ENCODE results near the gene SEC11A.
"Not testable (repeated sequence)": the region's sequence is repeated elsewhere in the genome, so short reads cannot be mapped to it uniquely, and the experiment has no call there.

The SEC11A gene

DNA sequence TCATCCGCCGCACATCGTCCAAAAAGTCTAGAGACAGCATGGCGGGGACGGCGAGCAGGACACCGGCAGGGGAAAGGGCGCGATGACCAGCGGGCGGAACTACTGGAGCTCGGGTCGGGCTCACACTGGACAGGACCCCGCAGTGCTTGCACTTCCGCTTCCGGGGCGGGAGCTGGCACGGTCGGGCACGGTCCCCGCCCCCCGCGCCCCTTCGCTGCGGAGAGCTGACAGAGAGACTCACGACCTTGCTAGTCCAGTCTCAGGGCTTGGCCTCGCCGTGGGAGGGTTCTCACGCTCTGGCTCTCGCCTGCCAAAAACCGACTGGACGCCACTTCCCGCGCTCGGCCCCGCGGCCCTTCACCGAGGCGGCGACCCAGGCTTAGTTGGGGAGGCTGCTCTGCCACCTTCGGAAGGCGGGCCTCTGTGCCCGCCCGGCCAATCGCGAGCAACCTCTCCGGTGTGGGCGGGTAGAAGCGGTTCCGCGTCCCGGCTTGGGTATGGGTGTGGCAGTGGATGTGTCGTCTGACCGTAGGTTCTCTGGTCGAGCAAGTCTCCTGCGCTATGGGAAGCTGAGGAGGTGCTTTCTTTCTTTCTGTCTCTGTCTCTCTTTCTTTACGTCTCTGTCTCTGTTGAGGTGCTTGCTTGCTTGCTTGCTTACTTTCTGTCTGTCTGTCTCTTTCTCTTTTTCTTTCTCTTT, at the start of gene SEC11A:
SEC11A (minus strand) TSS at position 104 of the 697 bp plus-strand sequence; CDS start at position 40, 64 bp downstream.
- peak; percentile 85 to 97 for DNase-seq

DNA sequence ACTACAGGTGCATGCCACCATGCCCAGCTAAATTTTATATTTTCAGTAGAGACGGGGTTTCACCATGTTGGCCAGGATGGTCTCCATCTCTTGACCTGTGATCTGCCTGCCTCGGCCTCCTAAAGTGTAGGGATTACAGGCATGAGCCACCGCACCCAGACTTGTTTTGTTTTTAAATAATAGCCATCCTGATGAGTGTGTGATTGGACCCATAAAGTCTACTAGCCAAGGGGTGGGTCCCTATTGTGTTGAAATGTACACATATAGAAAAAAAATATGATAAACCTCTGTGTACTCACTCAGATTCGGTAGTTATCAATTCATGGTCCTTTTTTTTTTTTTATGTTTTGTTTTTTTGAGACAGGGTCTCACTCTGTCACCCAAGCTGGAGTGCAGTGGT, 49.7 kb upstream of the SEC11A start:
- no peak for DNase-seq

DNA sequence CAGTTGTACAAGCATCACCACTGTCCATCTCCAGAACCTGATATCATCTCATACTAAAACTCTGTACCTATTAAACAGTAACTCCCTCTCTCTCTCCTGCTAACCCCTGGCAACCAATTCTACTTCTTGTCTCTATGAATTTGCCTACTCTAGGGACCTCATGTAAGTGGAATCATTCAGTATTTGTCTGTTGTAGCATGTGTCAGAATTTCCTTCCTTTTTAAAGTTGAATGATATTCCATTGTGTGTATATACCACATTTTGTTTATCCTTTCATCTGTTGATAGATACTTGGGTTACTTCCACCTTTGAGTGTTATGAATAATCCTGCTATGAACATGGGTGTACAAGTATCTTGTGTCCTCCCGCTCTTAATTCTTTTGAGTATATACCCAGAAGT, 49.0 kb upstream of the SEC11A start:
- no peak for DNase-seq

DNA sequence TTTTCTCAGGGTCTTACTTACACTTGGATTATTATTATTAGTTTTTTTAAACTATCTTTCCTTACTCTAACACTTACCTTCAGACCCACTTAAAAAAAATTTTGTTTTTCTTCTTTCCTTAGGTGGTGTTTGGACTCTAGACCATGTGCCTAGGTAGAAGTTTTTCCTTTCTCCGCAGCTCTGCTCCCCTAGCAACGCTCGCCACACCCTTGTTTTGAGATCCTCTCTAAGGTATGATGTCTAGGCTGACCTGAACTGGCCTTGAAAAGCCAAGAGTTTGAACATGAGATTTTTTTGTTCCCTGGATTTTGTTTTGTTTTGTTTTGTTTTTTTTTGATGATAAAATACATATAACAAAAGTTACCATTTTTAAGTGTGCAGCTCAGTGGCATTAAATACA, 48.6 kb upstream of the SEC11A start:
- DNase-seq, result no peak

DNA sequence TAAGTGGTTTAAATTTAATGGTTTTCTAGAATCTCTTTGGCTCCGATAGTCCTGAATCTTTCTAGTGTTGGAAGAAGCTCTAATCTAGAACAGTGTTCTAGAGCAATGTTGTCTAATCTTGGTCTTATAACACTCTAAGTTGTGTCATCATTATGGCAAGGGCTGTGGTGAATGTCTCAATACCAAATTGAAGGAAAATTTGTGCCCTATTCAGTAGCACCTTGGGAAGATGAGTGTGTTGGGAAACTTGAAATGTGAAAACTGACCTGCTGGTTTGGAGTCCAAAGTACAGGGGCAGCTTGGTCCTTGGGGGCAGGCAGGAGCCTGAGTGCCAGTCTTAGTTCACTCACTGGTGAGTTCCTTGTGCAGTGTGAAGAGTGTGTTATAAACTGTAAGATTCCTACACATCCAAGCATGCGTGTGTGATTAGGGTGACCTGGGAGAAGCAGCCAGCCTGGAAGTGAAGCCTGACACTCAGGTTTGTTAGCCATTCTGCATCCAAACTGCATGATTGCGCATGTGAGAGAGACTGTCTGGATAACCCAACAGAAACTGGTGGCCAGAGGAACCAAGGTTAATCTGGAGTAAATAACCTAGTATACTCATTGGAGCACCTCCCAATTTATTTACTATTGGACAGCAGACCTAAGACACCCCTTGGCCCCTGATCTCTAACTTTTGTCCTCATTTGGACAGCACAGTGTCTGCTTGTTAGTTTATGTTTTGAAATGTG, 47.1 kb upstream of the SEC11A start:
- no peak for DNase-seq

DNA sequence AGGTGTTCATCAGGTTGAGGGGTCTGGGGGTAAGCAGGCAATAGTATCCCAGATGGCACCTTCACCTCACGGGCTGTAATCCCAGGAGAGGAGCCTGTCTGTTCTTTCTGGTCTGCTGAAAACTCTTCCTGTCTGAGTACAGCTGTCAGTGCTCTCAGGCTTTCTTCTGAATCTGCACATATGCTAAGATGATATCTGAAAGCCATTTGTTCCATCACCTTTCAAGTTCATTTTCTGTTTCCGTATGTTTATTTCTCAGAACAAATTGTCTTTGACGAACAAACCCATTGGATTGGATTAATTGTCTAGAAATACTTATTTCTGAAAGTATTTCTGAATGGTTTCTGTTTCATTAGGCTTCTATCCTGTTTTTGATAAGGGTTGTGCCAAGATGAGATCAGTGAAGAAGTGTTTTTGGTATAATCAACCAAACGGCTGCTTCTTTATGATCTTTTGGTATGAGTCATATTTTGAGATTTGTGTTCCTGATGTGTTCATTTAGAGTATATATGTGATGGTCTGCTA, 45.7 kb upstream of the SEC11A start:
- DNase-seq, result no peak

DNA sequence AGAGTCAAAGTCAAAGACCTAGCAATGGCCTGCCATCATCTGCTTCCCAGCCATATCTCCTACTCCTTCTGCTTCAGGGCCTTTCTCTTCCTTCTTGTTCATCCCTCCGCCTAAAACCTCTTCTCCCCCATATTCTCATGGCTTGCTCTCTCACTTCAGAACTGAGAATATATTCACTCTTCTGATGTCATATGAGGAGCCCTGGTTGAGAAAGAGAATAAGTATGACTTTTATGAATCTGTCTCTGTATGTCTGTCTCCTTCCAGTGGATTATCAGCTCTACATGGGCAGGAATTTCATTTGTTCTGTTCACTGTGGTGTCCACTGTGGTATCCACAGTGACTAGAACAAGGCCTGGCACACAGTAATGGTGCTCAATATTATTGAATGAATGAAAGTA, 44.3 kb upstream of the SEC11A start:
- DNase-seq, result no peak

DNA sequence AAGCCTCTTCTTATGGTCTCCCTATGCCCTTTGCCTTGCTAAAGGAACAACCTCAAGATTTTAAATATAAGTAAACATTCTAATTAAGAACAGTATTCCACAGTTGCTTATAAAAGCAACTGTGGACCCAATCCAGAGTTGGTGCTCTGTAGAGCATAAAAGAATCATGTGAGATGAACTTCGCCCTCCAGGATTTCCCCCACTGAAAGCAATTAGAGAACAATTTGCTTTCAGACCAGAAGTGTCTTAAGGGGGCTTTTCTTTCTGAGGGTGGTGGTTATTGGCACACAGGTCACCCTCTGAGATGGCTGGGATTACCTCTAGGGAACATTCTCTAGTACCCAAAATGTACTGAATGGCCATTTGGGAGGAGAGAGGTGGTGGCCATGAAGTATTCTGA, 43.1 kb upstream of the SEC11A start:
- DNase-seq, result no peak

DNA sequence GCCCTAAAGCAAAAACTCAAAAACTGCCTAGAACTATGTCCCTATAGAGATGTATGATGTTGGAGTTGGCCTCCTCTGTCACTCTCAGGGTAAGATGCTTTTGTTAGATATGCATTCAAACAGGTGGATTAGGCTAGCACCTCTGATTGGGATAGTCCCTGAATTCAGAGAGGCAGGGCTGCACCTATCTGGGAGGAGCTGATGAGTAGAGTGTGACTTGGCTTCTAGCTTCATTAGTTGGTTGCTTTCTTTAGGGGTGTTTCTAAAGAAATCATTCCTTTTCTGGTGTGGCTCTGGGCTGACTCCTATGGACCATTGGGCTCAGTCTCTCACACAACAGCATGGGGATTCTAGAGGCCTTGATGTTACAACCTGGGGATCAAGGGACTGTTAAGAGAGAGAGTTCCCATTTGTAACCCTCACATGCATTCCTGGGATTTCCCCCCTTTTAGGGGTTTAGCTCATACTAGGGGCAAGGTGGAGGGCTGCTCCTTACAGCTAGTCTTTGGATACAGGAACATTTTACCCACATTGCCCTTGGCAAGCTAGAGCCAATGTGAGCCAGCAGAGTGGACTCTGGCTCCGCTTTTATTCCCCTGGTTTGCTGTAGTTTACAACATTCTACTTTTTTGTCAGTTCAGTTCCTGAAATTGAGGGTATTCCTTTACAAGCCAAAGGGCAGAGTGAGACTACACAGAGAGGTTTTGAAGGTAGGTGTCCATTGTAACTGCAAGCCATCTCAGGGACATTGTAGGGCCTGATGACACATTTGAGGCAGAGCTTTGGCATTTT, 40.0 kb upstream of the SEC11A start:
- no peak for DNase-seq

DNA sequence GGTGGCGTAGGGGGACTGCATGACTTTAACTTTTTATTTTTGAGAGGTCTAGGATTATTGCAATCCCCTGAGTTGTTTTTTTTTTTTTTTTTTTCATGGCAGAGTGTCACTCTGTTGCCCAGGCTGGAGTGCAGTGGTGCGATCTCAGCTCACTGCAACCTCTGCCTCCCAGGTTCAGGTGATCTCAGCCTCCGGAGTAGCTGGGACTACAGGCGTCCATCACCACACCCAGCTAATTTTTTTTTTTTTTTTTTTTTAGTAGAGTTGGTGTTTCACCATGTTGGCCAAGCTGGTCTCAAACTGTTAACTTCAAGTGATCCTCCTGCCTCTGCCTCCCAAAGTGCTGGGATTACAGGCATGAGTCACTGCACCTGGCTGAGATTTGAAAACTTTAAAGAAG, 39.0 kb upstream of the SEC11A start:
- DNase-seq, result not testable (repeated sequence)

DNA sequence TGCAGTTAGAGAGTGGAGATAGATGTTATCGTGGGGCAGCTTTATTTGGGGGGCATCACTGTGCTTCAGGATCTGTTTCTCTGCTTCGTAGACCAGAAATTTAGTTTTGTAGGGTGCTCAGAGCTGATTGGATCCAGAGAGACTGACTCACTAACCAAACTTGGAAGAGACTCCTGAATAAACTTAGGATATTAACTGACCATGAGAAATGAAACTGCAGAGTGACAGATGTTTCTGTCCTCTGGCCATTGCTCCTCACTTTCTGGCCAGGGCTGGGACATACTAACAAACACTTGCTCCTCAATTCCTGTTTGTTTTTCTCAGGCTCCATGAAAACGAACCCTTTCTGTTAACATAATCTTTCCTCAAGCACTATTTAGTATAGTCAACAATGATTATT, 36.8 kb upstream of the SEC11A start:
- DNase-seq, result no peak

DNA sequence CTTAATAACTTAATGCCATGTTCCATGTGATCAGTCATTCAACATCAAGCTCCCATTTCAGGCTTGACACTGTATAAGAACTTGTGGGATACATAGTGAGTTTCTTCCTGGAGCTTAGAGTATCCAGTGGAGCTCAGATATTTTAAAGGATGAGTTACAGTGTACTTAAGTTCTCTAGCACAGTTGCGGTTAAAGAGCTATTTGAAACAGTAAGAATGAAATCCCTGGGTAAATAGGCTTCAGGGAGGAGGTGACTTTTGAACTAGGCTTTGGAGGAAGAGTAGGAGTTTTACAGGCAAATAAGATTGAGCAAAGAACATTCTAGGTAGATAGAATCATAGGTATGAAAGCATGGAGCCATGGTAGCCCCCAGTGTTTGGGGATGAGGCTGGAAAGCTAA, 36.3 kb upstream of the SEC11A start:
- DNase-seq, result no peak

DNA sequence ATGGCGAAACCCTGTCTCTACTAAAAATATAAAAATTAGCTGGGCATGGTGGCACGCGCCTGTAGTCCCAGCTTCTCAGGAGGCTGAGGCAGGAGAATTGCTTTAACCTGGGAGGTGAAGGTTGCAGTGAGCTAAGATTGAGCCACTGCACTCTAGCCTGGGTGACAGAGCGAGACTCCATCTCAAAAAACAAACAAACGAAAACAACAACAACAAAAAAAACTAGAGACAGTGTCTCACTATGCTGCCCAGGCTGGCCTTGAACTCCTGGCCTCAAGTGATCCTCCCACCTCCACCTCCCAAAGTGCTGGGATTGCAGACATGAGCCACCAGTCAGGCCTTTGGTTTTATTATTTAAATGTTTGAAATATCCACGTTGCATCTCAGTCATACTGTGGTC, 35.8 kb upstream of the SEC11A start:
- DNase-seq, result not testable (repeated sequence)

DNA sequence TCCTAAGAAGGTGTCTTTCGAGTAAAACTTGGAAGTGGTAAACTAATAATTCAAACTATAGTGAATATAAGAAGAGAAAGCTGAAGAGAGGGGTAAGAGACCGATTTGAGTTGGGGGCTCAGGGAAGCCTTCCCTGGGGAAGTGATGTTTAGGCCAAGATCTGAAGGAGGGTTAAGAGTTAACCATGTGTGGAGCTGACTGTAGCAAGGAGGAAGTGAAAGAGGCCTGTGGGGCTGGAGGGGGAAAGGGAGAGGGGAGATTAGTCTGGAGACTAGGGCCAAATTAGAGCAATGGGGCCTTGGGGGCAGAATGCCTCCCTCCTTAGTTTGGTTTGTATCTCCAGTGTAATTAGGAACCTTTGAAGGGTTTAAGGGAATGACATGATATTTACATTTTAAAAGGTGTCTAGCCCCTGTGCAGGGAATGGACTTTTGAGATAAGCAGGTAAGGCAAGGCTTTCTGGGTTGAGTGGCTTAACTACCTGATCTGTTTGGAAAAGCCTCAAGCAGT, 34.7 kb upstream of the SEC11A start:
- no peak for DNase-seq

DNA sequence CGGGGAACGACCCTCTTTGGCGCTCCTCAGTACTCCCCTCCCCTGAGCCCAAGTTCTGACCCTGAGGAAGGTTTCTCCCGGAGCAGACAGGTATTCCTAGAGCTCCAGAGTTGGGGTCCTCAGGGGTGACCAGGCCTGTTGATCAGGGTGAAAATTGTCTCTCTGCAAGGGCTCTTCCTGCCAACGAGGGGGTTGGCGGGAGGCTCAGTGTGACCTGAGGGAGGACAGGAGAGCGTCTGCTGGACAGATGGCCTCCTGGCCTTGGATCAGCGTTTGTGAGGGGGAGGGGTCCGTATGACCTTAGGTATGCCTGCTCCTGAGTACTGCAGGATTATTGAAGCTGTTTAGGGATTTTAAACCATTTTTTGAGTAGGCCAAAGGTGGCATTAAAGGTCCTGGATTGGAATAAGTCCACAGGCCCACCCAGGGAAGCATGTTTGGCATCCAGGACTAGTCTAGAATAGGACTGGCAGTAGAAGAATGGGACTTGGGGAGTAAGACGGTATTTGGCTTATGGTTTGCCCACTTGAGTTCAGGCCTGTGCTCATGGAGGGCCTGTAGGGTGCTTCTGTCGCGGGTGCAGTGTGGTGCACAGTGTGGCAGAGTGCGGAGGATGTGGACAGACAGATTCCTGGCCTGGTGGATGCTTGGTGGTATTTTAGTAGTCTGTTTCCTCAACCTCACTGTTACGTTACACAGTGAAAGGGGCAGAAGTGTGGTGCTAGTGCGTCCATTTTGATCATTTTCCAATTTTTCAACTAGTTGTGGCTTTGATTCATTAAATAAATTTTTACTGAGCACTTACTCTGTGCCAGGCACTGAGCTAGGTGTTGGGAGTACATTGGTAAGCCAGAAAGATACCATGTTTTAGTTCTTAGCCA, 33.4 kb upstream of the SEC11A start:
- no peak for DNase-seq

DNA sequence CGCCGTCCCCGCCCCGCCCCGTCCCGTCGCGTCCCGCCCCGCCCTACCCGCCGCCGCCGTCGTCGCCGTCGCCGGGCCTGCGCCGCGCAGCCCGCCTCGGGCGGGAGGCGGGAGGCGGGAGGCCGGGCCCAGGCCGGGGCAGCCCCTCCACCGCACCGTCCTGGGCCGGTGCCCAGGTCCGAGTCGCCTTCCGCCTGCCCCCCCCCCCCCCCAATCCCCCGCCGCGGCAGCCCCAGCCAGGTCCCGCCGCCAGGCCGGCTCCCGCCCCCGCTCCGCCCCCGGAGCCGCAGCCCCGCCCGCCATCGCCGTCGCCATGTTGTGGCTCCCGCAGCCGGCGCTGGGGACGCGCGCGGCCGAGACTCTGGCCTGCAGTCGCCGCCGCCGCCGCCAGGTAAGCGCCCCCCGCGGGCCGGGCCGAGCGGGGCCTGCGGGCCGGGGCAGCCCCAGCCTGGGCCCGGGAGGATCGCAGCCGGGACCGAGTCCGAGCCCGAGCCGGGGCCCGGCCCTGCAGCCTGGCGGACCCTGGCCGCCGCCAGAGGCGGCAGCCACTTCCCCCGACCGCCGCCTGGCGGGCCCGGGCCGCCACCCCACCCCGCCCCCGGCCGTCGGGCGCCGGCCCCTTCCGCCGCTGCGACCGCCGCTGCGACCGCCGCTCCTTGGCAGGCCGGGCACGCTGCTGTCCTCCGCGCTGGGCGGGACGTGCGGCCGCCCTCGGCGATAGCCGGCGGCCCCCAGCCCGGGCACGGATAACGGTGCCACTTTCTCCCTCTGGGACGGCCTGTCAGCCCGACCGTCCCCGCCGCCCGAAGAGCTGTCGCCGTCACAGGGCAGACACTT, 32.6 kb upstream of the SEC11A start, which contains the start of gene ZNF592:
ZNF592 (plus strand) TSS at position 319 of the 837 bp plus-strand sequence. CDS start 34,084 bp downstream, outside the sequence.
- peak; percentile 70 to 79 for DNase-seq

DNA sequence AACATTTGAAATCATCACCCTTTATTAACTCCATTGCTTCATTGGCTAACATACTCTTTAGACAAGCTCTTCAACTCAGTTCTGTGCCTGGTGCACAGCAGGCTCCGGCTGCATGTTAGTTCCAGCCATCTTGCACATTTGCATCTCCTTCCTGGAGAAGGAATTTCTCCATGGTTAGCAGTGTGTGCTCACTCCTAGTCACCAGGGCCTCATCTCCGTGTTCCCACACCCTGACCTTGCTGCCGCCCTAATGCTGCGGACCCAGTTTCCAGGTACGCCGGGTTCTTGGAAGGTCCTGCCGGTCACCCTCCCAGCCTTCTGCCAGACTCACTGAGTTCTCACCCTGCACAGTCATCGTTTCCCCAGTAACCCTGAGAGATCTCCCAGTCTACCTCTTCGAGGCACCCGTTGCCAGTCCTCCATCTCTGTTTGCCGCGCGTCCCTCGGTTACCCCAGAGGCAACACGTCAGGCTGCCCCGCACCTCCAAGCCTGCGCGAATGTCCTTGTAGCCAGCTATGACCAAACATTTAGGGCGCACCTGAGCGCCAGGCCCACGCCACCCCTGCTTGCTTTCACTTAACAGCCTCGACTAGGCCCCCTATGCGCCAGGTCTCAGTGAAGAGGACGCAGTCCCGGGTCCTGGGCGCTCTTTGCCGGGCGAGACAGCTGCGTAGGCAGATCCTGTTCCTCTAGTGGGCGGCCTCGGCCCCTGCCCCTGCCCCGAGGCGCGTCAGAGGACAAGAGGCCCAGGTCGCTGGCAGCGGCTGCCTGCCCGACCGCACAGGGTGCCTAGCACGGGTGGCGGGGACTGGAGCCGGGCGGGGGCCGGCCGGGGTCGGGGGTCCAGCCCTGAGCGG, 31.7 kb upstream of the SEC11A start:
- DNase-seq, result peak in 1 of 2 donors; percentile 60

DNA sequence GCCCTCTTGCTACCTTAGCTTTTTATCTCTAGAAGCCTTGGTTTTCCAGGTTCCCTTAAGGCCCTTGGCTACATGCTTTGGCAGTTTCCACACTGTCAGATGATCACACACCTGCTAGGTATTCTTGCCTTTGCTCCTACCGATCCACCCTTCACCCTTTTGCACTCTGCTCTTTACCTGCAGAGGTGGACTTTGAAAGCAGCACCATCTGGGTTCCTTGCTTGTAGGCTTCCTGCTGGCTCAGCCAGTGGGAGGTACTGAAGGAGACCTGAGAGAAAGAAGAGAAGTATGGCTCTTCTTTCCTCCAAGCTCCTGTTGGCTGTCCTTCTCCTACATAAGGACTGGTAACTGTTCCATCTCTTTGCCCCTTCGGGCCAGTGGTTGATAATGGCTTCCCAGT, 25.2 kb upstream of the SEC11A start:
- DNase-seq, result no peak

DNA sequence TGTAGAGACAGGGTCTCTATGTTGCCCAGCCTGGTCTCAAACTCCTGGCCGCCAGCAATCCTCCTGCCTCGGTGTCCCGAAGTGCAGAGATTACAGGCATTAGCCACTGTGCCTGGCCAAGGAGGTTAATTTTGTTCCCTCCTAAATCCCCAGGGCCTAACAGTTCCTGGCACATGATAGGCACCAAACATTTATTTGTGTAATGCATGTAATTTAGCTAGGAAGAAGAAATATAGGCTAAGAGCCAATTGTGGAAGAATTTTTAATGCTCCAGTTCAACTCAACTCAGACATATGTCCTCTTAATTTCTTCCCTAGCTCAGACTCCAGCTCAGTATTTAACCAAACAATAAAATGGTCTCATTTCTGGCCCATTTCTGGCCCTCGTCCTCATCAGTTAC, 24.8 kb upstream of the SEC11A start:
- DNase-seq, result no peak

DNA sequence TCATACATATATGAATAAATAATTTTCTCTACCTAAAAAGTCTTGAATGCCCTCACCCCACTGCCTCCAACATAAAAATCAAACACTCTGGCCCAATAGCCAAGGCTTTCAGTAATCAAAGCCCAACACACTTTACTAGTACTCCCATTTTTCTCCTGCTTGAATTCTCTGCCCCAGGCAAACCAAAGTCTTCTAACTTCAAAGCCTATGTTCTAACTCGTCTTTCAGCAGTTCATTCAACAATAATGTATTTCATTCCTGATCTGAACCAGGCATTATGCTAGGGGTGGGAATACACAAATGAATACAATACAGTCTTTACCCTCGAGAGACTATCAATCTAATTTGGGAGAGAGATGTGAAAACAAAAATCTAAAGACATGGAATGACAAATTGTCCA, 21.1 kb upstream of the SEC11A start:
- no peak for DNase-seq
